HL-60 (cell line): ENCODE results near the gene DDC.

ENCODE experiments used
- DNase-seq, 2 experiments: peaks; one replicate each; pipeline ENCODE4 v3.0.0-alpha.2; 2010 to 2020; ENCODE audit warnings: low read depth in 1 of 2, low spot score in 1 of 2
- H3K27ac ChIP-seq: fragments of 250-450 bp; sonication (Bioruptor Pico); replicated peaks from 2 replicates; pipeline ENCODE4 v1.5.1; 2020; ENCODE audit warnings: mild to moderate bottlenecking, moderate library complexity
- H3K27me3 ChIP-seq: fragments of 250-450 bp; sonication (Bioruptor Pico); 2 replicates; pipeline ENCODE4 v1.5.1; 2021; ENCODE audit warnings: mild to moderate bottlenecking, moderate library complexity; ENCODE audit not compliant: insufficient read depth, poor library complexity, severe bottlenecking
- H3K4me3 ChIP-seq: replicated peaks from 2 replicates; pipeline ENCODE4 v1.5.1; 2011; ENCODE audit warnings: mild to moderate bottlenecking, control low read depth, low read length; ENCODE audit not compliant: insufficient read depth
- GABPA ChIP-seq: IDR thresholded peaks from 2 replicates; pipeline ENCODE4 v1.6.1; 2012; ENCODE audit warnings: low read depth
- POLR2AphosphoS5 ChIP-seq: IDR thresholded peaks from 2 replicates; pipeline ENCODE4 v1.6.1; 2012; ENCODE audit warnings: low read depth
- SPI1 ChIP-seq: IDR thresholded peaks from 2 replicates; pipeline ENCODE4 v1.6.1; 2012; ENCODE audit warnings: low read depth, mild to moderate bottlenecking, borderline replicate concordance
- TF ChIP-seq, protein P1 (sequence below): IDR thresholded peaks from 2 replicates; pipeline ENCODE4 v1.6.1; 2012; ENCODE audit warnings: low read depth; ENCODE audit not compliant: insufficient replicate concordance

DDC gene

GRCh38 chr7:50411332-50411731 is 153.9 kb downstream of the DDC start:
- H3K27ac ChIP-seq = no peak overlapping the region

DNA sequence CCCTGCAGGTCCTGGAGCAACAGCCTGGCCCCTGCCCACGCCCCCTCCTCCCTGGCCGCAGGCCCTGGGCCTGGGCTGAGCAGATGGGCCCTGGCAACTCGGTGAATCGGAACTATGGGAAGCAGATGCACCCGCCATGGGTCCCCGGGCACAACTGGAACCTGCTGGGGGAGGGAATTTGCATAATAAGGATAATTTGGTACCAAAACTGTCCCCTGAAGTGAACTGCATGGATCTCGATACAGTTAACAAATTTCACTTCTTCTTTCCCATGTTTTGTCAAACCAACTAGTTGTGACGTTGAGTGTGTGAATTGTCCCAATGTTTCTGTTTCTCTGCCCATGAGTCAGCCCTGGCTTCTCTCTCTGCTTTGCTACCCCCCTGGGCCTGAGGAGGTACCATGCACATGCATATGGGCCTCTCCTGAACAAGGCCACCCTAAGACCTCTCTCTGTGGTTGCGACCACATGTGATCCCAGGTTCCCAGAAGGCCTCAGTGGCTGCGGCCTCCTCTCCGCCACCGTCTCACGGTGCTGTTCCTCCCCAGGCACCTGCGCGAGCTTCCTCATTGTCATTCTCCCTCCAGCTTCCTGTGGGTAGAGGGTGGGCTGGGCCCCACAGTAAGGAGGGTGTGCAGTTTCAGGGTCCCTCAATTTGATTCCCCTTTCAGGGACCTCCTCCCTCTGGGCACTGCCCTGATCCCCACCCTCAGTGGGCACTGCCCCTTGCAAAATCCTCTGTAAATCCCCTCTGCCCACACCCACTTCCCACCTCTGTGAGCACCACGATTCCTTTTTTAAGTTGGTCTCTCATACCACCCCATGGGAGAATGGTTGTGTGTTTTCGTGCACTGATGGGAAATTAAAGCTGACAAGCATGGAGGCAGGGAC is 155.1 kb downstream of the DDC start:
- TF ChIP-seq SPI1 (peak; percentile 59; the same call in 1 of the 2 replicates), POLR2AphosphoS5 (peak; percentile 54), GABPA (no peak)
- TF ChIP-seq, protein P1, sequence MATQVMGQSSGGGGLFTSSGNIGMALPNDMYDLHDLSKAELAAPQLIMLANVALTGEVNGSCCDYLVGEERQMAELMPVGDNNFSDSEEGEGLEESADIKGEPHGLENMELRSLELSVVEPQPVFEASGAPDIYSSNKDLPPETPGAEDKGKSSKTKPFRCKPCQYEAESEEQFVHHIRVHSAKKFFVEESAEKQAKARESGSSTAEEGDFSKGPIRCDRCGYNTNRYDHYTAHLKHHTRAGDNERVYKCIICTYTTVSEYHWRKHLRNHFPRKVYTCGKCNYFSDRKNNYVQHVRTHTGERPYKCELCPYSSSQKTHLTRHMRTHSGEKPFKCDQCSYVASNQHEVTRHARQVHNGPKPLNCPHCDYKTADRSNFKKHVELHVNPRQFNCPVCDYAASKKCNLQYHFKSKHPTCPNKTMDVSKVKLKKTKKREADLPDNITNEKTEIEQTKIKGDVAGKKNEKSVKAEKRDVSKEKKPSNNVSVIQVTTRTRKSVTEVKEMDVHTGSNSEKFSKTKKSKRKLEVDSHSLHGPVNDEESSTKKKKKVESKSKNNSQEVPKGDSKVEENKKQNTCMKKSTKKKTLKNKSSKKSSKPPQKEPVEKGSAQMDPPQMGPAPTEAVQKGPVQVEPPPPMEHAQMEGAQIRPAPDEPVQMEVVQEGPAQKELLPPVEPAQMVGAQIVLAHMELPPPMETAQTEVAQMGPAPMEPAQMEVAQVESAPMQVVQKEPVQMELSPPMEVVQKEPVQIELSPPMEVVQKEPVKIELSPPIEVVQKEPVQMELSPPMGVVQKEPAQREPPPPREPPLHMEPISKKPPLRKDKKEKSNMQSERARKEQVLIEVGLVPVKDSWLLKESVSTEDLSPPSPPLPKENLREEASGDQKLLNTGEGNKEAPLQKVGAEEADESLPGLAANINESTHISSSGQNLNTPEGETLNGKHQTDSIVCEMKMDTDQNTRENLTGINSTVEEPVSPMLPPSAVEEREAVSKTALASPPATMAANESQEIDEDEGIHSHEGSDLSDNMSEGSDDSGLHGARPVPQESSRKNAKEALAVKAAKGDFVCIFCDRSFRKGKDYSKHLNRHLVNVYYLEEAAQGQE = no peak
- no peaks in the 10 kb centered on the region for H3K27me3 ChIP-seq
- no peak overlapping the region for H3K4me3 ChIP-seq
- H3K27ac ChIP-seq = peak overlapping the region; percentile 44
- DNase-seq = peak; percentile 52 to 78

More at GRCh38 chr7:50411332-50411731, 153.9 kb downstream of the DDC start:
- Histone ChIP-seq H3K27me3 (no peaks in the 10 kb centered on the region), H3K4me3 (no peak overlapping the region)
- TF ChIP-seq SPI1 = no peak
- DNase-seq = no peak
